GM15510 (cell line): ENCODE results near the gene EMC8.

Experiments
- POLR2A ChIP-seq: IDR thresholded peaks from 3 replicates; pipeline ENCODE4 v1.6.1; 2011; ENCODE audit warnings: borderline replicate concordance; ENCODE audit not compliant: insufficient read length; ENCODE audit errors: extremely low read depth

The EMC8 gene

GRCh38 chr16:85803570-85803969, 4.2 kb upstream of the EMC8 start:
- no peak for TF ChIP-seq POLR2A

- no peak for TF ChIP-seq POLR2A
These were observed 951 bp upstream of the EMC8 start for GRCh38 chr16:85800321-85800669.

GRCh38 chr16:85798901-85799496, 345 bp downstream of the EMC8 start:
- TF ChIP-seq POLR2A = no peak

DNA sequence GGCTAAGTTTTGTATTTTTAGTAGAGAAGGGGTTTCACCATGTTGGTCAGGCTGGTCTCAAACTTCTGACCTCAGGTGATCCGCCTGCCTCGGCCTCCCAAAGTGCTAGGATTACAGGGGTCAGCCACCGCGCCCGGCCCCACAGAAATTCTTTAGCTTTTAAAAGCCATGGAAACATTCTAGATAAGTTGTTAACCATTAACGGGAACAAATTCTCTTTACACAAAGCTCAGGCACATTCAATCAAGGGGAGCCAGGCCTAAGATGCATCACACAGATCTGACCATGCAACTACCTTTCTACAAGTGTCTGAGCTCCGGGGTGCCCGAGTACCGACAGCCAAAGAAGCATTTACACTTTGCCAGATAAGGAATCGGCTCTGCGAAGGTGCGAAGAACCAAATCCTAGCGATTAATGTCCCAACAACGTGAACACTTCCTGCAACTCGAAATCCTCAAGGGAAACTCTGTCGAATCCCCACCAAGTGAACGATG, 1.0 kb downstream of the EMC8 start:
- TF ChIP-seq POLR2A = no peak

GRCh38 chr16:85796599-85796998, 2.7 kb downstream of the EMC8 start:
- no peak for TF ChIP-seq POLR2A

DNA sequence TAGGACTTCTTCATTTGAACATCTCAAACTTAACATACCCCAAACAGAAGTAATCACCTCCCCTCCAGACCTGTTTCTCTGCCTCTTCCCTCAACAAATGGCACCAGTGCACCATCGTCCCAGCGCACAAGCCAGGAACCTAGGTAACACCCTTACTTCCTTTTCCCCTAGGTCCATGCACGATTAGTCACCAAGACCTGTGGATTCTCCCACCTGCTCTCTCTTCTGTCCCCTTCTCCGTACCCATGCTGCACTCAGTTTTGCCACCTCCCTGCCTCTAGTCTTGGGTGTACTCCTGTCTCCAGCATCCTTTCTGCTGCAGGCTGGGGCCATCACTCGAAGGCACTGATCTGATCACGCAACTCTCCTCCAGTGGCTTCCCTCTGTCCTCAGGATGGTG, 3.2 kb downstream of the EMC8 start:
- no peak for TF ChIP-seq POLR2A

DNA sequence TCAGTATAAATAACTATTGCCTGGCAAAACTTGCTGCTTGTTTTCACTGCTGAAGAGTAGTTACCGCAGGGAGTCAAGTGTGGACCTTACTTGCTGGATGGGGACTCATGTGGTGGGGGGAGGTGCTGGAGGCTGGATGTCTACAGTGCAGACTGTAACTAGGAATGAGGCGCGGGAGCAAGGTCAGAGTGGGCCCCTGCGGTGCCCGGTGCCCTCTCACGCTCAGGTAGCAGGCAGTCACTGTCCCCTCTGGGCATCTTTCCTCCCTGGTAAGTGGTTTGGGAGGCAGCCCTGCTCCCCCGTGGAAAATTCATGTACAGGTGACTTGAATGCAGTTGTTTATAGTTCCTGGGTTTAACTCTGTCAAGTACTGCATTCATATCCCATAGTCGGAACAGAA, 4.6 kb downstream of the EMC8 start:
- TF ChIP-seq POLR2A = no peak

DNA sequence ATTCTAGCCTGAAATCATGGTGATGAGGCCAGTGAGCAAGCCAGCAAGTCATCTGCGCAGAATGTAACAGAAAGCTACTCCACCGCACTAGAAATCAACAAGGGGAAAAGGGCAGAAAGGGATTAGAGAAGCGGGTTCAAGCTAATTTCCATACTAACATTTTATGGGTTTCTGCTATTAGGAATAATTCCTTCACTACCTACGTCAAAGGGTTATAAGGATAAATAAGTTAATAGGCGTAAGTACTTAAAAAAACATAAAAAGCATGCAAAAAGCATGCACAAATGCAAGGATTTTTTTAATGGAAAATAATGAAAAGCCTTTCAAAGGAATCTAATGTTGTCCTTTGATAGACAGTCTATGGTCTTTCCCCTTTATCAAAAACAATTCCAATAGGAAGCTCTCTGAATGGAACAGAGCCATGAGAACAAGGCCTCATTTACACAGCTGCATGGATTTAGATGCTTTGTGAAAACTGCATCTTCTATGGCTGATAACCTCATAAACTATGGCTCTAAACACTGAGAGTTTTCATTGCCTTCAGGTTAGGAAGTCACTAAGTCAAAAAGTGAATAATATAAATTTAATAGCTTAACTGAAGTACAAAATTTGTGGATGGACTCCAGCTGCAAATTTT, 5.6 kb downstream of the EMC8 start:
- no peak for TF ChIP-seq POLR2A

- TF ChIP-seq POLR2A = no peak
These were observed 9.6 kb downstream of the EMC8 start for GRCh38 chr16:85789773-85790172.

- TF ChIP-seq POLR2A = no peak
These were observed 10.5 kb downstream of the EMC8 start for GRCh38 chr16:85788819-85789218.

DNA sequence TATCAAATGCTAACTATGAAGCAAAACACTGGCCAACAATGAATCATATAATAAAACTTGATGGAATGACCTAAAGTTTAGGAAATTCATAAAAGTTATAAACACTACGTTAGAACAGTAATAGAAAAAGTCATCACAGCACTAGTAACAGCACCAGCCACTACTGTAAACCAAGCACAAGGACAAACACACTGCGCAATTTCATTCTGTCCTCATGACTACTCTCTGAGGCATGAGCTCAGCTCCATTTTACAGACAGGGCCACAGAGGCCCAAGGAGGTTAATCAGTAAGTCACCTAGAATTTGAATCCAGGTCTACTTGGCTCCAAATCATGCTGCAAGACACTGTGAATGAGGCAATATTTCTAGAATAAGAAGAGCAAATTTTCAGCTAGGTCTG, 13.4 kb downstream of the EMC8 start:
- TF ChIP-seq POLR2A = no peak

DNA sequence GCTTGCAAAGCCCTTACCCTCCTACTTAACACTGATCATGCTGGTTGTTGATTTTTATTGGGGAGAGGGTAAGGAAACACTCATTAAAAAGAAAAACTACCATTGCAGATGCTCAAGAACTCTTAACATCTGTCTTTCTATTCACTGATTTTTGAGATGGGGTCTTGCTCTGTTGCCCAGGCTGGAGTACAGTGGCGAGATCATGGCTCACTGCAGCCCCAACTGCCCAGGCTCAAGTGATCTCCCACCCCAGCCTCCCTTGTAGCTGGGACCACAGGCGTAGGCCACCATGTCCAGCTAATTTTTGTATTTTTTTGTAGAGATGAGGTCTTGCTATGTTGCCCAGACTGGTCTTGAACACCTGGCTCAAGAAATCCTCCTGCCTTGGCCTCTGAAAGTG, 14.5 kb downstream of the EMC8 start:
- no peak for TF ChIP-seq POLR2A

DNA sequence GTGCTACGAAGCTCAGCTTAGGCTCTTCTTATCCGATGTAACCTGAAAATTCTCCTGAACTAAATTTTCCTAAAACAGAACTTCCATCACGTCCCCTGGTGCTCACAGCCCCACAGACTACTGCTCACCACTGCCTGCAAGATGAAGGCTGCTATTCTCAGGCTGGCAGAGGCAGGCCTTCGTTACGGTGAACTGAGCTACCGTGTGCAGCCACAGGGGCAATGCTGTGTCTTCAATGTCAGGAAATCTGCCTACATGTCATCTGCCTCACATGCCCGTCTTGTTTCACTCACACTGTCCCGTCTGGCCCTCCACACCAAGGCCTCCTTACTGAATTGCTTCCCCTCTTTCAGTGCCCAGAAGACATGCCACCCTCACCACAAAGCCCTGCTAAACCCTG, 15.9 kb downstream of the EMC8 start:
- no peak for TF ChIP-seq POLR2A

GRCh38 chr16:85782451-85782850, 16.9 kb downstream of the EMC8 start:
- no peak for TF ChIP-seq POLR2A

- no peak for TF ChIP-seq POLR2A
These were observed 17.5 kb downstream of the EMC8 start for GRCh38 chr16:85781695-85782370.

DNA sequence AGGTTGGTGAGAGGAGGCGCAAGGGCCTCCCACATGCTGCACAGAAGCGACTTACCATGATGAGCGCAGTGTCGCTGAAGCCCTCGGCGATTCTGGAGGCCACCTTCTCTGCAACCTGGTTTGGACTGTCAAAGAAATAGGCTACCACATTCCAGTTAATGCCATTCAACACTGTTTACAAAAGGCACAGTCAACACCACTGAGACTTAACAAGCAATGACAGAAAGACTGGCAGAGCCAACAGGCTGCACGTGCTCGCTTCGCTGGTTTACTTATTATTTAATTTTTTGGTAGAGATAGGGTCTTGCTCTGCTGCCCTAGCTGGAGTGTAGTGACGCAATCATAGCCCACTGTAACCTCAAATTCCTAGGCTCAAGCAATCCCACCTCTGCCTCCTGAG, 18.2 kb downstream of the EMC8 start:
- TF ChIP-seq POLR2A = no peak
